Activated naive CD4-positive, alpha-beta T cell treated with anti-CD3 and anti-CD28 coated beads, Interleukin-2, amount 50 U/mL, for 72 hours (primary cell): ENCODE measurements around the gene OR2T2. TPM values are rescaled to one million over a fixed set of nuclear protein-coding genes. Genes with fewer than 3 reads are reported as not detected.
"Not testable (repeated sequence)": the region's sequence is repeated elsewhere in the genome, so short reads cannot be mapped to it uniquely, and the experiment has no call there.

Experiments
- ATAC-seq, 2 donors: fragments of 150-1000 bp; cut with Tn5 transposase; 2 replicates each; pipeline ENCODE4 v1.10.0; 2021; ENCODE audit warnings: mild to moderate bottlenecking in 2 of 2, moderate library complexity in 2 of 2
- DNase-seq, 2 donors: peaks; one replicate each; pipeline ENCODE4 v3.0.0; 2021 to 2022; ENCODE audit warnings: low spot score in 2 of 2
- H3K27ac Mint-ChIP-seq, 2 donors: one replicate each; pipeline ENCODE4 v1.8.0; 2022; ENCODE audit warnings: mild to moderate bottlenecking in 2 of 2, mixed read lengths in 2 of 2
- H3K36me3 Mint-ChIP-seq, 2 donors: one replicate each; pipeline ENCODE4 v1.8.0; 2022; ENCODE audit warnings: mixed read lengths in 2 of 2
- H3K9me3 Mint-ChIP-seq, 2 donors: one replicate each; pipeline ENCODE4 v1.8.0; 2022; ENCODE audit warnings: mixed read lengths in 2 of 2
- total RNA-seq, 2 donors: library from RNA; stranded (reverse); gene quantifications; one replicate each; pipeline ENCODE4 v1.2.3, GENCODE V29; 2022

OR2T2 gene
- total RNA-seq, 2 donors from 2014 or later = not detected

- H3K27ac Mint-ChIP-seq = peak overlapping the region in 1 of 2 donors; percentile 54
- not testable (repeated sequence) for H3K9me3 Mint-ChIP-seq, DNase-seq, H3K36me3 Mint-ChIP-seq
- peak; percentile 67 to 79 for ATAC-seq
These were observed 2.7 kb upstream of the OR2T2 start for GRCh38 chr1:248442500-248443277.

DNA sequence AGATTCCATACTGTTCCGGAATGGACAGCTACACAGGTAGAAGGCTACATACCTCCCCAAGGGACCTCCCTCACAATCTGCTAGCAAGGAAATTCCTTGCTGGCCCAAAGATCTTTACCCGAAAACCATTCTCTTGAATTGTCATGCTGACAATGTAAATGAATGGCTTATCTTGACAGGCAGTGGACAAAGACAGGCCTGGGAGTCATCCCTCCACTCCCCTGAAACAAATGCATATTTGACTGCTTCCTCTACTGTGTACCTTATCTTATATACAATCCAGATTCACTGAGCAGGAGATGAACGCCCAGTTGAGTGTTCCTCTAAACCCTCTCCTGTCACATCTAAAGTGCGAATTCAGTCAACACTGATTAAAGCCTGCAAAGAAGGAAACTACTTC, 834 bp upstream of the OR2T2 start:
- not testable (repeated sequence) for H3K36me3 Mint-ChIP-seq, H3K9me3 Mint-ChIP-seq, H3K27ac Mint-ChIP-seq, DNase-seq, ATAC-seq

DNA sequence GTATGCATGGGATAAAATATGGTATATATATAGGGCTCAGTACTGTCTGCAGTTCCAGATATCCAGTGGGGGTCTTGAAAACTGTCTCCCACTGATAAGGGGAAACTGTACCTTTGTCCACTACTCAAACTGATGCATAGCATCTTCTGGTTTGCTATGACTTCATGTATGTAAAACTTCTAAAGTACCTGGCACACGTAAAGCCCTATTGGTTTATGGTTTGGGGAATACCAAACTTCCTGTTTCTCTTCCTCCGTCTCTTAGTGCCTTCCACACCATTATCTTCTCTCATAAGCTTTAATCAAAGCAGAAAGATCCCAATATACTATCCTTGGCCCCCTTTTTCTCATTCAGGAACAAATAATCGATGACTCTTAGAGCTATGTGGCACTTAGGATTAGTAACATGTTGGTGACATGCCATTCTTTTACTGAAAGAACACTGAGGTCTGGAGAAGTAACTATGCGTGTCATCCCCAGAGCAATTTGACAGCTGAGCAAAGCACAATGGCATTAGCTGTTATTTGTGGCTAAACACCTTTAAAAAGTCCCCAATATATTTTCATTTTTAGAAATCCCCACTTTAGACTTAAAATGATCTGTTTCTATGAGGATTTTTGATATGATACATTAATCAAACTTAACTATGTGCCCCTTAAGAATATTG, 3.1 kb downstream of the OR2T2 start:
- not testable (repeated sequence) for H3K27ac Mint-ChIP-seq, H3K36me3 Mint-ChIP-seq, H3K9me3 Mint-ChIP-seq, DNase-seq
- ATAC-seq = peak in 1 of 2 donors; percentile 40

GRCh38 chr1:248449821-248450465, 4.5 kb downstream of the OR2T2 start:
- DNase-seq, H3K36me3 Mint-ChIP-seq, H3K9me3 Mint-ChIP-seq, H3K27ac Mint-ChIP-seq, ATAC-seq: not testable (repeated sequence)

GRCh38 chr1:248450466-248451145, 5.2 kb downstream of the OR2T2 start:
- not testable (repeated sequence) for H3K36me3 Mint-ChIP-seq, ATAC-seq, DNase-seq, H3K27ac Mint-ChIP-seq, H3K9me3 Mint-ChIP-seq

DNA sequence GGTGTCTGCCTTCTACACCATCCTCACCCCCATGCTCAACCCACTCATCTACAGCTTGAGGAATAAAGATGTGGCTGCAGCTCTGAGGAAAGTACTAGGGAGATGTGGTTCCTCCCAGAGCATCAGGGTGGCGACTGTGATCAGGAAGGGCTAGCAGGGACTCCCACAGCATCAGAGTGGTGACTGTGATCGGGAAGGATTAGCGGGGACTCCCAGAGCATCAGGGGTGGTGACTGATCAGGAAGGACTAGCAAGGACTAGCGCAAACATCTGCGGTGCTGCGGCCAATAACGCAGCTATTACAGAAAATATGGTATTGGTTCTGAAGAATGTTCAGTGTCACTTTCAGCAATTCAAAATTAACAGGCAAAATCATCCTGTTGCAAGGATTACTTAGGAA, 8.2 kb downstream of the OR2T2 start:
- not testable (repeated sequence) for H3K36me3 Mint-ChIP-seq, ATAC-seq, H3K9me3 Mint-ChIP-seq, DNase-seq
- peak overlapping the region in 1 of 2 donors; percentile 69 for H3K27ac Mint-ChIP-seq

- not testable (repeated sequence) for ATAC-seq, DNase-seq, H3K9me3 Mint-ChIP-seq, H3K36me3 Mint-ChIP-seq, H3K27ac Mint-ChIP-seq
These were observed 9.6 kb downstream of the OR2T2 start for GRCh38 chr1:248455045-248455444.

GRCh38 chr1:248456635-248457034, 11.2 kb downstream of the OR2T2 start:
- not testable (repeated sequence) for ATAC-seq, H3K36me3 Mint-ChIP-seq, H3K9me3 Mint-ChIP-seq, DNase-seq, H3K27ac Mint-ChIP-seq

GRCh38 chr1:248459117-248459516, 13.7 kb downstream of the OR2T2 start:
- Mint-ChIP-seq H3K9me3 (peaks cover 7 to 13% of the 10 kb centered on the region in 2 donors), H3K36me3 (peaks cover 7 to 18% of the 10 kb centered on the region in 2 donors)
- H3K27ac Mint-ChIP-seq, DNase-seq, ATAC-seq: not testable (repeated sequence)

DNA sequence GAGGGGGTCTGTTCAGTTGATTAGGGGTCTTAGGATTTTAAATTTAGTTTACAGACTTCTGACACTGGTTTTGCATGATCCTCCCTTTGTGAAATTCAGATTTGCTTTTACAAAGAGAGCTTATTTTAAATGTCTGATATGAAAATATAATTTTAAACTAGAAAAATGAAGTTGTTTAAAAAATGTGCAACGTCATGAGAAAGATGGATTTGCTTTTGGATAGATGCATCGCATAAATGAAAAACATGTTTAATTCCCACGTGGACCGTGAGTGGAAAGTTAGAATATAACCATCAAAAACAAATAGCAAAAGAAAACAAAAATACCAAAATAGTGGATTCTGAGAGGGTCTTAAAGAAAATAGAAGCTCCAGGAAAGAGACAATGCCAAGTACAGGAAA, 25.7 kb downstream of the OR2T2 start:
- H3K9me3 Mint-ChIP-seq = peaks cover 8 to 11% of the 10 kb centered on the region in 2 donors
- DNase-seq (no peak), ATAC-seq (no peak)
- H3K27ac Mint-ChIP-seq = no peak overlapping the region
- H3K36me3 Mint-ChIP-seq = peaks cover 0 to 17% of the 10 kb centered on the region in 2 donors

DNA sequence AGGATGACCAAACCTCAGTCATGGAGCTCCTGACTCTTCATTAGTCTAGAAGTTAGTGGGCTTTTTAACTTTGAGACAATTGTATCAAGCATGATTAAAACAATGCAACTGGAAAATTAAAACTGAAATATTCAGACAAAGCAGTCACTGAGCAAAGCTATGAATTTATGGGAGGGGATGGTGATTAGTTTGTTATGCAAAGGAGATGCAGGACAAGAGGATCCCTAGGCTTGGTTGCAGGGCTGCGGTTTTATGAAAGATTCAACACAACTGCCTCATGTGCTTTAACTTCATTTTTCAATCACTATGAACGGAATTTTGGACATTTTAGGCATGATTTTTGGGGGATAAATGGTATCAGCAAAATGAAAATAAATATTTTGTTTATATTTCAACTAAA, 26.7 kb downstream of the OR2T2 start:
- DNase-seq, H3K9me3 Mint-ChIP-seq, ATAC-seq, H3K27ac Mint-ChIP-seq: not testable (repeated sequence)
- H3K36me3 Mint-ChIP-seq = peaks cover 0 to 17% of the 10 kb centered on the region in 2 donors

DNA sequence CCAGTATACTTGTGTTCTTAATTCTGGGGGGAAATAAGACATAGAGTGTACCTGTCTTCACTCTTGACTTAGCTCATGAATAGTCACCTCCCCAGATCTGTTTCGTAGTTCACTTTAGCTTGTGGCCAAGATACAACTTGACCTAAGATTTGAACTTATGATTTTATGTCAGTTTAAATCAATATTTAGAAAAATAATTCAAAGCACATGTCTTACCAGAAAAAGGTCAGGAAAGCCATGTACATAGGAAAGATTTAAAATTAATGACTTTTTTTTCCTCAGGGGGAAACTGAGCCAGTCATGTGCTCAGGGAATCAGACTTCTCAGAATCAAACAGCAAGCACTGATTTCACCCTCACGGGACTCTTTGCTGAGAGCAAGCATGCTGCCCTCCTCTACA, 27.6 kb downstream of the OR2T2 start, which contains the start of gene OR2T3:
TSS of gene OR2T3 (plus strand) at position 301 of the 400 bp plus-strand sequence. CDS start at position 301, 0 bp downstream.
- ATAC-seq, H3K9me3 Mint-ChIP-seq, H3K36me3 Mint-ChIP-seq, DNase-seq: not testable (repeated sequence)
- peak within 1 kb of the TSS in 1 of 2 donors; percentile 24 for H3K27ac Mint-ChIP-seq

GRCh38 chr1:248475660-248476059, 30.2 kb downstream of the OR2T2 start:
- not testable (repeated sequence) for DNase-seq, H3K27ac Mint-ChIP-seq, ATAC-seq, H3K36me3 Mint-ChIP-seq, H3K9me3 Mint-ChIP-seq

- ATAC-seq (peak; percentile 85 to 92), DNase-seq (peak in 1 of 2 donors; percentile 26)
- peak overlapping the region; percentile 47 to 85 for H3K27ac Mint-ChIP-seq
- not testable (repeated sequence) for H3K9me3 Mint-ChIP-seq, H3K36me3 Mint-ChIP-seq
These were observed 36.5 kb downstream of the OR2T2 start for GRCh38 chr1:248481686-248482579.

GRCh38 chr1:248488289-248488688, 42.9 kb downstream of the OR2T2 start, which contains the start of gene OR2T5:
OR2T5 (plus strand) TSS chr1:248488589; CDS start chr1:248488589, 0 bp downstream.
- DNase-seq, H3K27ac Mint-ChIP-seq, ATAC-seq, H3K36me3 Mint-ChIP-seq, H3K9me3 Mint-ChIP-seq: not testable (repeated sequence)
